Measurements from ENCODE around the gene SUN1.
"Not testable (repeated sequence)": the region's sequence is repeated elsewhere in the genome, so short reads cannot be mapped to it uniquely, and the experiment has no call there.

The SUN1 gene

GRCh38 chr7:857661-858060 is 25.4 kb downstream of the SUN1 start:
- no peak for DNase-seq

- DNase-seq = no peak
These were observed 27.2 kb downstream of the SUN1 start for GRCh38 chr7:859359-860030.

GRCh38 chr7:860149-860548 is 27.9 kb downstream of the SUN1 start:
- no peak for DNase-seq

GRCh38 chr7:861222-861621 is 28.9 kb downstream of the SUN1 start:
- DNase-seq = no peak

GRCh38 chr7:862157-862556 is 29.9 kb downstream of the SUN1 start:
- DNase-seq = no peak

GRCh38 chr7:863106-863505 is 30.8 kb downstream of the SUN1 start:
- DNase-seq = no peak

- no peak for DNase-seq
These were observed 33.6 kb downstream of the SUN1 start for GRCh38 chr7:865921-866320.

- DNase-seq = no peak
These were observed 34.7 kb downstream of the SUN1 start for GRCh38 chr7:867001-867405.

GRCh38 chr7:867406-868188 is 35.3 kb downstream of the SUN1 start:
- DNase-seq = no peak

- no peak for DNase-seq
These were observed 35.9 kb downstream of the SUN1 start for GRCh38 chr7:868189-868486.

- DNase-seq = no peak
These were observed 37.1 kb downstream of the SUN1 start for GRCh38 chr7:869348-869747.

- DNase-seq = no peak
These were observed 39.7 kb downstream of the SUN1 start for GRCh38 chr7:871900-872537.

- DNase-seq = not testable (repeated sequence)
These were observed 40.4 kb downstream of the SUN1 start for GRCh38 chr7:872685-873084.

- peak; percentile 79 for DNase-seq
These were observed 41.2 kb downstream of the SUN1 start for GRCh38 chr7:873367-874002.

GRCh38 chr7:874031-874749 is 41.9 kb downstream of the SUN1 start:
- DNase-seq = no peak

GRCh38 chr7:875051-875450 is 42.8 kb downstream of the SUN1 start:
- no peak for DNase-seq

GRCh38 chr7:875476-876076 is 43.3 kb downstream of the SUN1 start:
- DNase-seq = peak; percentile 7

GRCh38 chr7:876077-876971 is 44.0 kb downstream of the SUN1 start, which contains the start of gene GET4:
TSS of gene GET4 (plus strand) at chr7:876554. CDS start at chr7:876646, 92 bp downstream.
- peak; percentile 99 for DNase-seq

GRCh38 chr7:876972-877311 is 44.7 kb downstream of the SUN1 start:
- DNase-seq = peak; percentile 13

- DNase-seq = peak; percentile 7
These were observed 45.3 kb downstream of the SUN1 start for GRCh38 chr7:877312-878232.
